GM12878 (cell line): ENCODE data around the gene SHC2.

Experiments
- CTCF ChIP-seq, 3 experiments: IDR thresholded peaks in 2 of 3; conservative IDR thresholded peaks in 1 of 3; 2 replicates each; pipeline ENCODE4 v1.5.1; 2011; ENCODE audit warnings: low read depth in 3 of 3, low read length in 3 of 3, mild to moderate bottlenecking in 3 of 3, control low read depth in 2 of 3, moderate library complexity in 2 of 3, inconsistent platforms in 1 of 3, mixed read lengths in 1 of 3; ENCODE audit not compliant: control insufficient read depth in 2 of 3, insufficient read depth in 1 of 3; ENCODE audit errors: extremely low read depth in 1 of 3
- GATAD2B ChIP-seq: fragments of 450-650 bp; conservative IDR thresholded peaks from 2 replicates; pipeline ENCODE4 v1.6.1; 2017; ENCODE audit warnings: low read depth, mild to moderate bottlenecking, moderate library complexity
- IKZF1 ChIP-seq: fragments of 450-650 bp; conservative IDR thresholded peaks from 2 replicates; pipeline ENCODE4 v1.6.1; 2017; ENCODE audit warnings: antibody characterized with exemption, mild to moderate bottlenecking
- JUNB ChIP-seq: IDR thresholded peaks from 2 replicates; pipeline ENCODE4 v1.6.1; 2016; ENCODE audit warnings: antibody characterized with exemption, mild to moderate bottlenecking
- MAX ChIP-seq: IDR thresholded peaks from 2 replicates; pipeline ENCODE4 v1.6.1; 2012; ENCODE audit warnings: low read depth, low read length, improper control_type of control experiment
- NBN ChIP-seq: fragments of 450-650 bp; IDR thresholded peaks from 2 replicates; pipeline ENCODE4 v1.6.1; 2016
- NFYB ChIP-seq: IDR thresholded peaks from 2 replicates; pipeline ENCODE4 v1.6.1; 2011; ENCODE audit warnings: low read depth, mild to moderate bottlenecking, low read length, improper control_type of control experiment, moderate library complexity; ENCODE audit not compliant: insufficient read depth
- NR2C2 ChIP-seq: IDR thresholded peaks from 2 replicates; pipeline ENCODE4 v1.6.1; 2011; ENCODE audit warnings: borderline replicate concordance, low read depth; ENCODE audit not compliant: control insufficient read depth, insufficient read length
- POLR2A ChIP-seq: IDR thresholded peaks from 2 replicates; pipeline ENCODE4 v1.6.1; 2011; ENCODE audit warnings: low read depth, mild to moderate bottlenecking, low read length
- POU2F2 ChIP-seq: IDR thresholded peaks from 3 replicates; pipeline ENCODE4 v1.6.1; 2011; ENCODE audit warnings: low read depth, mild to moderate bottlenecking, low read length, borderline replicate concordance
- SP1 ChIP-seq: IDR thresholded peaks from one replicate; pipeline ENCODE4 v1.6.1; 2011; ENCODE audit warnings: low read depth, low read length
- SRF ChIP-seq, 2 experiments: IDR thresholded peaks; 2 replicates each; pipeline ENCODE4 v1.6.1; 2011; ENCODE audit warnings: low read depth in 2 of 2, low read length in 2 of 2, mild to moderate bottlenecking in 1 of 2, moderate library complexity in 1 of 2
- TAF1 ChIP-seq: IDR thresholded peaks from 2 replicates; pipeline ENCODE4 v1.6.1; 2011; ENCODE audit warnings: mild to moderate bottlenecking, low read depth, low read length, borderline replicate concordance
- ZNF384 ChIP-seq: IDR thresholded peaks from 2 replicates; pipeline ENCODE4 v1.6.1; 2012; ENCODE audit warnings: low read depth, mild to moderate bottlenecking, low read length, improper control_type of control experiment, borderline replicate concordance

GRCh38 chr19:475360-475759 is 14.5 kb upstream of the SHC2 start:
- TF ChIP-seq CTCF (IDR thresholded peaks at IDR 0.05 in 2 of 3, conservative IDR thresholded peaks at IDR 0.05 in 1 of 3; ENCODE audit: control insufficient read depth in 2 of 3, extremely low read depth in 1 of 3, insufficient read depth in 1 of 3, low read depth in 3 of 3, low read length in 3 of 3) (no peak), NBN (no peak), JUNB (no peak), POLR2A (no peak), NR2C2 (no peak), TAF1 (no peak), SRF (IDR thresholded peaks at IDR 0.05; ENCODE audit: low read depth in 2 of 2, low read length in 2 of 2) (no peak), GATAD2B (no peak), MAX (no peak), NFYB (no peak), IKZF1 (no peak), SP1 (no peak), POU2F2 (no peak), ZNF384 (no peak)
